SK-N-MC (cell line): ENCODE data around the gene EIF4A2.

Source experiments
- EZH2 ChIP-seq: fragments of 200-600 bp; sonication (generic); IDR thresholded peaks from one replicate; pipeline ENCODE4 v1.6.1; 2017; ENCODE audit warnings: antibody characterized with exemption
- FOXP2 ChIP-seq: optimal IDR thresholded peaks from 2 replicates; pipeline ENCODE3; 2011; ENCODE audit warnings: mild to moderate bottlenecking, moderate library complexity; ENCODE audit not compliant: insufficient read depth; ENCODE audit errors: extremely low read length, control extremely low read depth
- POLR2AphosphoS5 ChIP-seq: IDR thresholded peaks from 2 replicates; pipeline ENCODE4 v1.6.1; 2012; ENCODE audit warnings: mild to moderate bottlenecking, low read depth, low read length, borderline replicate concordance

DNA sequence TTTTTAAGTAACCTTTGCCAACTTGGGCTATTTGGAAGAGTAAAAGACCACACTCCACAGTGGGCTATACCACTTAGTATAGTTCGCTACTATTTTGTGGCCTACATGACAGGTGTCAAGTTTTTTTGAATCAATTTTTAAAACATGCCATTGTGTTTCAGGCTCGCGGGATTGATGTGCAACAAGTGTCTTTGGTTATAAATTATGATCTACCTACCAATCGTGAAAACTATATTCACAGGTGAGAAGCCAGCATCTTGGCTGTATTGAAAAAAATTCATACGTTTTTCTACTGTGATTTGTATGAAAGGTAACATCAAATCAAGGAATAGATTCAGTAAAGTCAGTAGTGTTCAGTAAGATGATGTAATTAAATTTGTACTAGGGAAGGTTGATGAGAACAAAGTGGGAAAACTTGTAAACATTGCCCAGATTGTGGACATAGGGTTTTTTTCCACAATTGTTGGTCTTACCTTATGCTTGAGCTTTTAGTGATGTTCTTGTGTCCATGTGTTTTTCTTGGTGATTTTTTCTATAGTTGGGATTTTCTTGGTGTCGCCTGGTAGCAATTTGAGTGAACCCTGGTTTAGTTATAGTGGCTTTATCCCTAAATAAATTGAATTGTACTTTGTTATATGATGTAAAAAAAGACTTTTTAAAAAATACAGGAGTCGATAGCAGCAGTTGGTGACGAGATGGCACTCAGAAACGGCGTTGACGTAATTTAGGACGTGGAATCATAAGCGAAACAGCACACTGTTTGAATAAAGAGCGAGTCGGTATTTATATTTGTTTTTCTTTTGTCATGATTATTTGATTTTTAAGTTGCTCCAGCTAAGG, 4.5 kb downstream of the EIF4A2 start:
- TF ChIP-seq POLR2AphosphoS5 (no peak), EZH2 (no peak), FOXP2 (no peak)
